Mesendoderm (in vitro differentiated cells): Measurements from ENCODE around the gene HCFC1R1. TPM values are rescaled to one million over a fixed set of nuclear protein-coding genes. Genes with fewer than 3 reads are reported as not detected.

Experiments
- DNase-seq: peaks from one replicate; pipeline ENCODE4 v3.0.0; 2013
- H2AK5ac ChIP-seq: 2 replicates; pipeline ENCODE4 v1.6.1; 2013; ENCODE audit warnings: low read length, inconsistent platforms
- H2BK120ac ChIP-seq: 2 replicates; pipeline ENCODE4 v1.6.1; 2013; ENCODE audit warnings: low read depth, mild to moderate bottlenecking, low read length, moderate library complexity, mixed read lengths
- H2BK15ac ChIP-seq: replicated peaks from 2 replicates; pipeline ENCODE4 v1.6.1; 2013; ENCODE audit warnings: low read depth, mild to moderate bottlenecking, moderate library complexity
- H2BK5ac ChIP-seq: 2 replicates; pipeline ENCODE4 v1.6.1; 2013; ENCODE audit warnings: low read length, inconsistent platforms
- H3K18ac ChIP-seq: 2 replicates; pipeline ENCODE4 v1.6.1; 2013; ENCODE audit warnings: mild to moderate bottlenecking, low read length, mixed read lengths
- H3K23ac ChIP-seq: one replicate; pipeline ENCODE4 v1.6.1; 2013; ENCODE audit warnings: low read length
- H3K27ac ChIP-seq: 2 replicates; pipeline ENCODE4 v1.5.1; 2013; ENCODE audit warnings: low read depth, mild to moderate bottlenecking, inconsistent platforms, low read length, moderate library complexity
- H3K27me3 ChIP-seq: 2 replicates; pipeline ENCODE4 v1.6.1; 2013; ENCODE audit warnings: low read length, control low read depth, mild to moderate bottlenecking, inconsistent platforms; ENCODE audit not compliant: insufficient read depth, poor library complexity
- H3K36me3 ChIP-seq: 2 replicates; pipeline ENCODE4 v1.6.1; 2013; ENCODE audit warnings: low read length, inconsistent platforms; ENCODE audit not compliant: control insufficient read depth, insufficient read depth
- H3K4ac ChIP-seq: one replicate; pipeline ENCODE4 v1.6.1; 2013; ENCODE audit warnings: low read depth, mild to moderate bottlenecking, low read length, moderate library complexity
- H3K4me1 ChIP-seq: 2 replicates; pipeline ENCODE4 v1.6.1; 2013; ENCODE audit warnings: low read depth, low read length, inconsistent platforms; ENCODE audit not compliant: control insufficient read depth
- H3K4me2 ChIP-seq: 2 replicates; pipeline ENCODE4 v1.6.1; 2013; ENCODE audit warnings: low read length
- H3K4me3 ChIP-seq: 2 replicates; pipeline ENCODE4 v1.5.1; 2013; ENCODE audit warnings: mild to moderate bottlenecking, low read length
- H3K56ac ChIP-seq: one replicate; pipeline ENCODE4 v1.6.1; 2013; ENCODE audit warnings: low read length
- H3K79me1 ChIP-seq: 2 replicates; pipeline ENCODE4 v1.6.1; 2013; ENCODE audit warnings: low read length, inconsistent platforms
- H3K79me2 ChIP-seq: 2 replicates; pipeline ENCODE4 v1.6.1; 2013; ENCODE audit warnings: mild to moderate bottlenecking, low read length; ENCODE audit not compliant: control insufficient read depth, insufficient read depth
- H3K9ac ChIP-seq: 2 replicates; pipeline ENCODE4 v1.6.1; 2013; ENCODE audit warnings: low read length, inconsistent platforms
- H4K5ac ChIP-seq: one replicate; pipeline ENCODE4 v1.6.1; 2013; ENCODE audit warnings: low read length
- H4K8ac ChIP-seq: one replicate; pipeline ENCODE4 v1.6.1; 2013; ENCODE audit warnings: low read depth, mild to moderate bottlenecking, control low read depth, low read length, moderate library complexity
- WGBS: extraction: QIAGEN DNeasy Blood & Tissue Kit; methylation state at CpG from one replicate; pipeline ENCODE4 v1.1.7; 2013; ENCODE audit warnings: low lambda C conversion rate, missing lambda C conversion rate; ENCODE audit not compliant: insufficient coverage; ENCODE audit errors: extremely low coverage; 5-methylcytosine and 5-hydroxymethylcytosine counted together
- small RNA-seq: library from polyadenylated mRNA; stranded (forward); fragments of <200 nt; extraction: miRNeasy Mini kit (QIAGEN cat#:217004); gene quantifications from one replicate; pipeline ENCODE3, GENCODE V24; 2013; ENCODE audit not compliant: insufficient read depth

Gene HCFC1R1

GRCh38 chr16:2975161-2975795 is 48.5 kb downstream of the HCFC1R1 start:
- Histone ChIP-seq H2BK15ac (no peak overlapping the region), H3K56ac (no peak overlapping the region)

GRCh38 chr16:2974319-2975056 is 49.3 kb downstream of the HCFC1R1 start:
- no peak overlapping the region for H2AK5ac ChIP-seq
- no peak overlapping the region for H3K4ac ChIP-seq
- peaks cover 10% of the 10 kb centered on the region for H3K36me3 ChIP-seq
- no peak overlapping the region for H2BK120ac ChIP-seq
- H3K56ac ChIP-seq = no peak overlapping the region
- H3K9ac ChIP-seq = no peak overlapping the region
- H4K5ac ChIP-seq = no peak overlapping the region
- H3K4me3 ChIP-seq = no peak overlapping the region
- WGBS = no CpG with 5 or more reads among the region's 15 CpGs
- no peak overlapping the region for H2BK15ac ChIP-seq
- no peak overlapping the region for H3K27ac ChIP-seq
- H3K4me1 ChIP-seq = no peaks in the 10 kb centered on the region
- peaks cover 12% of the 10 kb centered on the region for H3K79me1 ChIP-seq
- H3K27me3 ChIP-seq = no peaks in the 10 kb centered on the region
- H3K4me2 ChIP-seq = no peak overlapping the region
- no peak overlapping the region for H4K8ac ChIP-seq
- no peak overlapping the region for H3K18ac ChIP-seq
- no peak for DNase-seq
- H2BK5ac ChIP-seq = no peak overlapping the region
- H3K79me2 ChIP-seq = peaks cover 11% of the 10 kb centered on the region
- no peak overlapping the region for H3K23ac ChIP-seq

More at GRCh38 chr16:2975161-2975795, 48.5 kb downstream of the HCFC1R1 start:
- no peak overlapping the region for H3K4ac ChIP-seq
- no peak overlapping the region for H2BK5ac ChIP-seq
- H3K27me3 ChIP-seq = no peaks in the 10 kb centered on the region
- H3K4me2 ChIP-seq = no peak overlapping the region
- H2AK5ac ChIP-seq = no peak overlapping the region
- peaks cover 15% of the 10 kb centered on the region for H3K79me1 ChIP-seq
- no peak overlapping the region for H3K9ac ChIP-seq
- H3K18ac ChIP-seq = no peak overlapping the region
- no peaks in the 10 kb centered on the region for H3K4me1 ChIP-seq
- H3K79me2 ChIP-seq = peaks cover 15% of the 10 kb centered on the region
- no peak overlapping the region for H3K23ac ChIP-seq
- H3K4me3 ChIP-seq = no peak overlapping the region
- no CpG with 5 or more reads among the region's 28 CpGs for WGBS
- no peak overlapping the region for H3K27ac ChIP-seq
- H4K5ac ChIP-seq = no peak overlapping the region
- no peak overlapping the region for H2BK120ac ChIP-seq
- H3K36me3 ChIP-seq = peaks cover 10% of the 10 kb centered on the region
- no peak overlapping the region for H4K8ac ChIP-seq
- no peak for DNase-seq

GRCh38 chr16:2973605-2974318 is 50.0 kb downstream of the HCFC1R1 start:
- H3K56ac ChIP-seq = no peak overlapping the region
- no peak overlapping the region for H3K9ac ChIP-seq
- no peak overlapping the region for H4K8ac ChIP-seq
- H3K36me3 ChIP-seq = peaks cover 10% of the 10 kb centered on the region
- H3K18ac ChIP-seq = no peak overlapping the region
- H2BK120ac ChIP-seq = no peak overlapping the region
- H2AK5ac ChIP-seq = no peak overlapping the region
- no peaks in the 10 kb centered on the region for H3K4me1 ChIP-seq
- H3K27me3 ChIP-seq = no peaks in the 10 kb centered on the region
- H3K27ac ChIP-seq = no peak overlapping the region
- H3K23ac ChIP-seq = no peak overlapping the region
- H3K4me3 ChIP-seq = no peak overlapping the region
- peaks cover 8% of the 10 kb centered on the region for H3K79me2 ChIP-seq
- no peak overlapping the region for H3K4ac ChIP-seq
- no peak overlapping the region for H2BK15ac ChIP-seq
- DNase-seq = no peak
- H3K79me1 ChIP-seq = peaks cover 9% of the 10 kb centered on the region
- no peak overlapping the region for H3K4me2 ChIP-seq
- whole genome bisulfite sequencing = no CpG with 5 or more reads among the region's 17 CpGs
- no peak overlapping the region for H4K5ac ChIP-seq
- no peak overlapping the region for H2BK5ac ChIP-seq

- H3K4me1 ChIP-seq = no peaks in the 10 kb centered on the region
- H3K56ac ChIP-seq = no peak overlapping the region
- no peak overlapping the region for H3K23ac ChIP-seq
- WGBS = no CpG with 5 or more reads among the region's 5 CpGs
- no peak overlapping the region for H2AK5ac ChIP-seq
- H3K27me3 ChIP-seq = no peaks in the 10 kb centered on the region
- no peak overlapping the region for H3K4me2 ChIP-seq
- H3K79me2 ChIP-seq = peaks cover 6% of the 10 kb centered on the region
- peaks cover 10% of the 10 kb centered on the region for H3K36me3 ChIP-seq
- no peak overlapping the region for H3K27ac ChIP-seq
- no peak overlapping the region for H3K9ac ChIP-seq
- H3K79me1 ChIP-seq = peaks cover 7% of the 10 kb centered on the region
- H3K18ac ChIP-seq = no peak overlapping the region
- no peak overlapping the region for H3K4ac ChIP-seq
- no peak overlapping the region for H2BK5ac ChIP-seq
- no peak overlapping the region for H2BK120ac ChIP-seq
- H2BK15ac ChIP-seq = no peak overlapping the region
- no peak overlapping the region for H4K5ac ChIP-seq
- H3K4me3 ChIP-seq = no peak overlapping the region
- DNase-seq = no peak
- H4K8ac ChIP-seq = no peak overlapping the region
Observed at GRCh38 chr16:2973093-2973492, 50.6 kb downstream of the HCFC1R1 start.

Small RNAs within 50 kb of the gene (small RNA-seq; reads per million reads assigned to genes)
- gene LINC00514 = not detected
